Measurements from ENCODE around the gene GPR18. TPM values are rescaled to one million over a fixed set of nuclear protein-coding genes. Genes with fewer than 3 reads are reported as not detected.

Gene GPR18
- total and polyA plus RNA-seq, 2 of the 4 experiments (the other 2 are of a cell fraction): not detected

GRCh38 chr13:99250982-99251825 is 7.0 kb downstream of the GPR18 start:
- no peaks in the 10 kb centered on the region for H4K20me1 ChIP-seq (ENCODE audit: insufficient read depth, low read length)
- no peak overlapping the region for H2BK120ac ChIP-seq (ENCODE audit: low read depth, low read length)
- no peak overlapping the region for H4K8ac ChIP-seq (ENCODE audit: low read depth in 2 of 2, low read length in 2 of 2)
- H4K91ac ChIP-seq (ENCODE audit: insufficient read depth, low read depth, low read length): no peak overlapping the region
- no peak overlapping the region for H2BK15ac ChIP-seq (ENCODE audit: low read depth, low read length)
- ChIA-PET CTCF (interaction anchor here (0.6 kb wide), 2 partner anchors 11 to 1222 kb away, joined by 3 to 8 read pairs; no protein-coding TSS in a partner anchor), POLR2A (ENCODE audit: unreplicated experiment) (no interaction called here)
- H3K27me3 ChIP-seq (ENCODE audit: control insufficient read depth, insufficient read depth, low read length): no peaks in the 10 kb centered on the region
- dilution Hi-C loops (cut with HindIII; ENCODE audit: low sequenced_read_pairs, unreplicated experiment): no loop called here
- H3K27ac ChIP-seq (ENCODE audit: insufficient read depth, low read length): no peak overlapping the region
- H3K9me1 ChIP-seq (ENCODE audit: insufficient read depth, low read length): no peaks in the 10 kb centered on the region; the same call in 1 of the 2 replicates
- H3K4me1 ChIP-seq (ENCODE audit: control insufficient read depth, insufficient read depth, low read length): no peaks in the 10 kb centered on the region
- peaks cover 8% of the 10 kb centered on the region for H3K36me3 ChIP-seq (ENCODE audit: control insufficient read depth, insufficient read depth, low read length)
- H3K4ac ChIP-seq (ENCODE audit: low read depth, low read length): no peak overlapping the region
- no peaks in the 10 kb centered on the region for H3K9me3 ChIP-seq (ENCODE audit: control insufficient read depth, insufficient read depth, low read length)
- TF ChIP-seq USF2 (IDR thresholded peaks at IDR 0.05; ENCODE audit: low read depth, low read length) (no peak), CEBPB (IDR thresholded peaks at IDR 0.05; ENCODE audit: low read depth, low read length) (no peak), MAZ (IDR thresholded peaks at IDR 0.05; ENCODE audit: borderline replicate concordance, low read depth, low read length) (no peak), NFE2L2 (IDR thresholded peaks at IDR 0.05; ENCODE audit: low read depth, low read length) (no peak), ELK1 (IDR thresholded peaks at IDR 0.05; ENCODE audit: borderline replicate concordance, low read depth, low read length) (no peak), BHLHE40 (IDR thresholded peaks at IDR 0.05; ENCODE audit: low read depth, low read length) (no peak), CTCF (conservative IDR thresholded peaks at IDR 0.05; ENCODE audit: low read depth, low read length) (no peak)
- BruUV-seq (replicated peaks): no TSS peak
- H2AFZ ChIP-seq (replicated peaks; ENCODE audit: low read length, poor library complexity): no peak overlapping the region
- no peak overlapping the region for H3K23ac ChIP-seq (ENCODE audit: low read depth, low read length)
- H2BK20ac ChIP-seq (ENCODE audit: low read depth, low read length): no peak overlapping the region
- no peak overlapping the region for H2AK9ac ChIP-seq (replicated peaks; ENCODE audit: low read depth, low read length, poor library complexity)
- ATAC-seq (ENCODE audit: low read depth): no peak
- no peak overlapping the region for H3K4me3 ChIP-seq (ENCODE audit: insufficient read depth, low read depth, low read length)
- intact Hi-C loops (cut with micrococcal nuclease): no loop called here
- H2BK5ac ChIP-seq (ENCODE audit: low read depth, low read length, poor library complexity, severe bottlenecking): no peak overlapping the region
- no peak overlapping the region for H2AK5ac ChIP-seq (ENCODE audit: low read depth, low read length)
- 100% methylated on average over 2 of the region's 5 CpGs; no CpG with 5 or more reads in 1 of the 2 experiments for WGBS, 2 experiments (ENCODE audit: extremely low coverage in 2 of 2, insufficient read length in 1 of 2)
- no peak overlapping the region for H4K5ac ChIP-seq (ENCODE audit: low read depth, low read length)
- peaks cover 4 to 7% of the 10 kb centered on the region in 2 experiments; a peak in 1 of 4 replicates for H3K79me1 ChIP-seq (ENCODE audit: low read depth in 1 of 2, low read length in 2 of 2)
- H3K18ac ChIP-seq (ENCODE audit: low read depth, low read length): no peak overlapping the region
- H3K14ac ChIP-seq (replicated peaks; ENCODE audit: low read depth, low read length): no peak overlapping the region
- H3K9ac ChIP-seq (ENCODE audit: low read depth, low read length): no peak overlapping the region
- H3K56ac ChIP-seq (ENCODE audit: extremely low read depth, insufficient read depth, low read length): no peak overlapping the region
- no peak overlapping the region for H3K4me2 ChIP-seq (ENCODE audit: low read depth, low read length)
- in situ Hi-C loops (cut with MboI; ENCODE audit: low sequenced_read_pairs): no loop called here
- DNase-seq: no peak

All from IMR-90 (cell line).